Measurements from ENCODE around the gene OR4D11.
"Not testable (repeated sequence)": the region's sequence is repeated elsewhere in the genome, so short reads cannot be mapped to it uniquely, and the experiment has no call there.

Gene OR4D11

GRCh38 chr11:59503276-59503675 is at the start of gene OR4D11:
OR4D11 (plus strand) TSS chr11:59503576; CDS start chr11:59503576, 0 bp downstream.
- no peak for DNase-seq

GRCh38 chr11:59456661-59457060 is 46.7 kb upstream of the OR4D11 start, which contains the start of gene OR4D6:
OR4D6 (plus strand) TSS chr11:59456961; CDS start chr11:59456961, 0 bp downstream.
- no peak for DNase-seq

GRCh38 chr11:59459916-59460315 is 43.5 kb upstream of the OR4D11 start:
- no peak for DNase-seq

- no peak for DNase-seq
Measured at GRCh38 chr11:59463190-59463641, 40.2 kb upstream of the OR4D11 start.

GRCh38 chr11:59473015-59473414 is 30.4 kb upstream of the OR4D11 start, which contains the start of gene OR4D10:
OR4D10 (plus strand) TSS chr11:59473315; CDS start chr11:59477430, 4,115 bp downstream.
- no peak for DNase-seq

- DNase-seq: no peak
Measured at GRCh38 chr11:59475176-59475575, 28.2 kb upstream of the OR4D11 start.

- DNase-seq: no peak
Measured at GRCh38 chr11:59479906-59480305, 23.5 kb upstream of the OR4D11 start.

- DNase-seq: no peak
Measured at GRCh38 chr11:59480359-59480758, 23.0 kb upstream of the OR4D11 start.

GRCh38 chr11:59501931-59502330 is 1.4 kb upstream of the OR4D11 start:
- no peak for DNase-seq

- DNase-seq: peak; percentile 63
Measured at GRCh38 chr11:59510941-59511589, 7.7 kb downstream of the OR4D11 start, which contains the start of gene OR4D9. OR4D9 (plus strand) TSS chr11:59511539; CDS start chr11:59514913, 3,374 bp downstream.

- DNase-seq: no peak
Measured at GRCh38 chr11:59511675-59512074, 8.3 kb downstream of the OR4D11 start.

- not testable (repeated sequence) for DNase-seq
Measured at GRCh38 chr11:59520139-59520538, 16.8 kb downstream of the OR4D11 start.

GRCh38 chr11:59520741-59521140 is 17.4 kb downstream of the OR4D11 start:
- DNase-seq: no peak

- DNase-seq: peak; percentile 15
Measured at GRCh38 chr11:59523541-59523940, 20.2 kb downstream of the OR4D11 start.

- DNase-seq: no peak
Measured at GRCh38 chr11:59528711-59529110, 25.3 kb downstream of the OR4D11 start.

GRCh38 chr11:59532620-59533019 is 29.2 kb downstream of the OR4D11 start:
- no peak for DNase-seq

GRCh38 chr11:59534676-59535075 is 31.3 kb downstream of the OR4D11 start:
- no peak for DNase-seq

- DNase-seq: no peak
Measured at GRCh38 chr11:59542142-59542810, 38.9 kb downstream of the OR4D11 start.

- not testable (repeated sequence) for DNase-seq
Measured at GRCh38 chr11:59543713-59544112, 40.3 kb downstream of the OR4D11 start.

GRCh38 chr11:59544869-59545178 is 41.4 kb downstream of the OR4D11 start:
- peak; percentile 6 for DNase-seq

- DNase-seq: peak; percentile 54
Measured at GRCh38 chr11:59545179-59546020, 42.0 kb downstream of the OR4D11 start.

- DNase-seq: peak; percentile 82
Measured at GRCh38 chr11:59547605-59548308, 44.4 kb downstream of the OR4D11 start.

- no peak for DNase-seq
Measured at GRCh38 chr11:59548309-59548656, 44.9 kb downstream of the OR4D11 start.
